Neural cell (in vitro differentiated cells): ENCODE data around the gene KDM2A. TPM values are rescaled to one million over a fixed set of nuclear protein-coding genes. Genes with fewer than 3 reads are reported as not detected.
"Not testable (repeated sequence)": the region's sequence is repeated elsewhere in the genome, so short reads cannot be mapped to it uniquely, and the experiment has no call there.

Source experiments
- H2AFZ ChIP-seq: fragments of 200-600, 300-800 bp; sonication (generic), shearing (Covaris generic); 2 replicates; pipeline ENCODE4 v1.6.0; 2014; ENCODE audit warnings: low read depth, mild to moderate bottlenecking, antibody characterized with exemption, low read length, moderate library complexity
- H3F3A ChIP-seq: fragments of 200-600 bp; shearing (Covaris generic); 2 replicates; pipeline ENCODE4 v1.6.1; 2016; ENCODE audit warnings: mild to moderate bottlenecking, moderate library complexity, mixed read lengths, antibody characterized with exemption, low read length; ENCODE audit not compliant: insufficient read depth, poor library complexity, severe bottlenecking
- H3K27ac ChIP-seq: fragments of 200-600, 300-800 bp; sonication (generic), shearing (Covaris generic); 2 replicates; pipeline ENCODE4 v1.5.1; 2014; ENCODE audit warnings: mild to moderate bottlenecking, low read length, moderate library complexity
- H3K27me3 ChIP-seq: fragments of 300-800, 200-600 bp; sonication (generic), shearing (Covaris generic); 2 replicates; pipeline ENCODE4 v1.6.0; 2014; ENCODE audit warnings: mild to moderate bottlenecking, low read depth, low read length, moderate library complexity; ENCODE audit not compliant: insufficient read depth
- H3K36me3 ChIP-seq: fragments of 300-800, 200-600 bp; sonication (generic), shearing (Covaris generic); 2 replicates; pipeline ENCODE4 v1.5.1; 2014; ENCODE audit warnings: mild to moderate bottlenecking, antibody characterized with exemption, low read length, moderate library complexity; ENCODE audit not compliant: insufficient read depth
- H3K4me2 ChIP-seq: fragments of 300-800, 200-600 bp; sonication (generic), shearing (Covaris generic); 2 replicates; pipeline ENCODE4 v1.6.0; 2014; ENCODE audit warnings: mild to moderate bottlenecking, low read length
- H3K4me3 ChIP-seq: fragments of 300-800, 200-600 bp; sonication (generic), shearing (Covaris generic); 2 replicates; pipeline ENCODE4 v1.5.1; 2014; ENCODE audit warnings: mild to moderate bottlenecking, low read length, moderate library complexity
- H3K79me2 ChIP-seq: fragments of 200-600 bp; shearing (Covaris generic); replicated peaks from 2 replicates; pipeline ENCODE4 v1.6.0; 2014; ENCODE audit warnings: mild to moderate bottlenecking, low read length, moderate library complexity; ENCODE audit not compliant: insufficient read depth
- H3K9ac ChIP-seq: fragments of 300-800, 200-600 bp; sonication (generic), shearing (Covaris generic); 2 replicates; pipeline ENCODE4 v1.6.1; 2016; ENCODE audit warnings: mild to moderate bottlenecking, low read length, mixed read lengths
- H3K9me2 ChIP-seq: fragments of 200-600 bp; shearing (Covaris generic); 2 replicates; pipeline ENCODE4 v1.6.1; 2016; ENCODE audit warnings: mild to moderate bottlenecking, low read length, mixed read lengths; ENCODE audit not compliant: insufficient read depth
- H3K9me3 ChIP-seq: fragments of 200-600, 300-800 bp; sonication (generic), shearing (Covaris generic); 2 replicates; pipeline ENCODE4 v1.6.1; 2016; ENCODE audit warnings: mild to moderate bottlenecking, mixed run types, low read length, moderate library complexity, mixed read lengths
- H4K20me1 ChIP-seq: fragments of 200-600 bp; shearing (Covaris generic); 2 replicates; pipeline ENCODE4 v1.6.1; 2016; ENCODE audit warnings: mild to moderate bottlenecking, mixed run types; ENCODE audit not compliant: insufficient read depth
- EP300 ChIP-seq: fragments of 450-650 bp; conservative IDR thresholded peaks from 2 replicates; pipeline ENCODE4 v1.6.1; 2014; ENCODE audit warnings: antibody characterized with exemption, mild to moderate bottlenecking, moderate library complexity; ENCODE audit not compliant: poor library complexity, severe bottlenecking
- EZH2 ChIP-seq: fragments of 200-600, 300-800 bp; shearing (Covaris generic), sonication (generic); IDR thresholded peaks from 2 replicates; pipeline ENCODE4 v1.6.1; 2014; ENCODE audit warnings: antibody characterized with exemption, low read length, borderline replicate concordance, mild to moderate bottlenecking; ENCODE audit not compliant: insufficient read depth, poor library complexity, severe bottlenecking
- MXI1 ChIP-seq: fragments of 450-650 bp; conservative IDR thresholded peaks from 2 replicates; pipeline ENCODE4 v1.6.1; 2014; ENCODE audit warnings: antibody characterized with exemption, mild to moderate bottlenecking; ENCODE audit not compliant: poor library complexity, severe bottlenecking
- POLR2AphosphoS5 ChIP-seq: IDR thresholded peaks from 2 replicates; pipeline ENCODE4 v1.6.1; 2012
- RAD21 ChIP-seq: fragments of 450-650 bp; conservative IDR thresholded peaks from 2 replicates; pipeline ENCODE4 v1.6.1; 2014; ENCODE audit warnings: antibody characterized with exemption, mild to moderate bottlenecking, moderate library complexity
- SMC3 ChIP-seq: fragments of 450-650 bp; conservative IDR thresholded peaks from 2 replicates; pipeline ENCODE4 v1.6.1; 2014; ENCODE audit warnings: antibody characterized with exemption, mild to moderate bottlenecking, moderate library complexity; ENCODE audit not compliant: poor library complexity
- TAF1 ChIP-seq: IDR thresholded peaks from 2 replicates; pipeline ENCODE4 v1.6.1; 2012; ENCODE audit warnings: low read depth
- polyA plus RNA-seq: library from polyadenylated mRNA; depleted of rRNA; stranded (reverse); fragments of >200 nt; gene quantifications from 2 replicates; pipeline ENCODE4 v1.2.3, GENCODE V29; 2014
- TF ChIP-seq, protein P1 (sequence below): IDR thresholded peaks from 2 replicates; pipeline ENCODE4 v1.6.1; 2012; ENCODE audit warnings: borderline replicate concordance
- TF ChIP-seq, protein P2 (sequence below): fragments of 450-650 bp; IDR thresholded peaks from 2 replicates; pipeline ENCODE4 v1.5.1; 2014; ENCODE audit warnings: antibody characterized with exemption, mild to moderate bottlenecking, moderate library complexity; ENCODE audit not compliant: poor library complexity, severe bottlenecking

KDM2A gene
- polyA plus RNA-seq, 1 donor from 2014 or later = 12.4 TPM

DNA sequence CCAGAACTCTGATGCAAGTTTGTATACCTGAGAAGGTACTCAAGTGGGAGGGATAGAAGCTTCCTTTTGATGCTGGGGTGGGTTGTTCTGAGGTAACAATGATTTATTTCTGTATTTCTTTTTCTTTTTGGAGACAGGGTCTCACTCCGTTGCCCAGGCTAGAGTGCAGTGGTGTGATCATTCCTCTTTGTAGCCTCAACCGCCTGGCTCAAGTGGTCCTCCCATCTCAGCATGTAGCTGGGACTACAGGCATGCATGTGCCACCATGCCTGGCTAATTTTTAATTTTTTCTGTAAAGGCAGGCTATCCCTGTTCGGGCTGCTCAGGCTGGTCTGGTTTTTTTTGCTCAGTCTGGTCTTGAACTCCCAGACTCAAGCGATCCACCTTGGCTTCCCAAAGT lies 7.9 kb downstream of the KDM2A start:
- no peak overlapping the region for H3K27ac ChIP-seq
- H3K79me2 ChIP-seq = peaks cover 76% of the 10 kb centered on the region
- TF ChIP-seq POLR2AphosphoS5 (no peak), EP300 (no peak), SMC3 (no peak)
- TF ChIP-seq, protein P1, sequence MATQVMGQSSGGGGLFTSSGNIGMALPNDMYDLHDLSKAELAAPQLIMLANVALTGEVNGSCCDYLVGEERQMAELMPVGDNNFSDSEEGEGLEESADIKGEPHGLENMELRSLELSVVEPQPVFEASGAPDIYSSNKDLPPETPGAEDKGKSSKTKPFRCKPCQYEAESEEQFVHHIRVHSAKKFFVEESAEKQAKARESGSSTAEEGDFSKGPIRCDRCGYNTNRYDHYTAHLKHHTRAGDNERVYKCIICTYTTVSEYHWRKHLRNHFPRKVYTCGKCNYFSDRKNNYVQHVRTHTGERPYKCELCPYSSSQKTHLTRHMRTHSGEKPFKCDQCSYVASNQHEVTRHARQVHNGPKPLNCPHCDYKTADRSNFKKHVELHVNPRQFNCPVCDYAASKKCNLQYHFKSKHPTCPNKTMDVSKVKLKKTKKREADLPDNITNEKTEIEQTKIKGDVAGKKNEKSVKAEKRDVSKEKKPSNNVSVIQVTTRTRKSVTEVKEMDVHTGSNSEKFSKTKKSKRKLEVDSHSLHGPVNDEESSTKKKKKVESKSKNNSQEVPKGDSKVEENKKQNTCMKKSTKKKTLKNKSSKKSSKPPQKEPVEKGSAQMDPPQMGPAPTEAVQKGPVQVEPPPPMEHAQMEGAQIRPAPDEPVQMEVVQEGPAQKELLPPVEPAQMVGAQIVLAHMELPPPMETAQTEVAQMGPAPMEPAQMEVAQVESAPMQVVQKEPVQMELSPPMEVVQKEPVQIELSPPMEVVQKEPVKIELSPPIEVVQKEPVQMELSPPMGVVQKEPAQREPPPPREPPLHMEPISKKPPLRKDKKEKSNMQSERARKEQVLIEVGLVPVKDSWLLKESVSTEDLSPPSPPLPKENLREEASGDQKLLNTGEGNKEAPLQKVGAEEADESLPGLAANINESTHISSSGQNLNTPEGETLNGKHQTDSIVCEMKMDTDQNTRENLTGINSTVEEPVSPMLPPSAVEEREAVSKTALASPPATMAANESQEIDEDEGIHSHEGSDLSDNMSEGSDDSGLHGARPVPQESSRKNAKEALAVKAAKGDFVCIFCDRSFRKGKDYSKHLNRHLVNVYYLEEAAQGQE = no peak
- H3K36me3 ChIP-seq = no peaks in the 10 kb centered on the region
- H3K4me2 ChIP-seq = no peak overlapping the region
- no peak overlapping the region for H3K4me3 ChIP-seq
- H4K20me1 ChIP-seq = no peaks in the 10 kb centered on the region
- no peaks in the 10 kb centered on the region for H3F3A ChIP-seq
- no peak overlapping the region for H3K9ac ChIP-seq
- no peak overlapping the region for H2AFZ ChIP-seq
- no peaks in the 10 kb centered on the region for H3K9me3 ChIP-seq
- H3K27me3 ChIP-seq = no peaks in the 10 kb centered on the region
- no peaks in the 10 kb centered on the region for H3K9me2 ChIP-seq

DNA sequence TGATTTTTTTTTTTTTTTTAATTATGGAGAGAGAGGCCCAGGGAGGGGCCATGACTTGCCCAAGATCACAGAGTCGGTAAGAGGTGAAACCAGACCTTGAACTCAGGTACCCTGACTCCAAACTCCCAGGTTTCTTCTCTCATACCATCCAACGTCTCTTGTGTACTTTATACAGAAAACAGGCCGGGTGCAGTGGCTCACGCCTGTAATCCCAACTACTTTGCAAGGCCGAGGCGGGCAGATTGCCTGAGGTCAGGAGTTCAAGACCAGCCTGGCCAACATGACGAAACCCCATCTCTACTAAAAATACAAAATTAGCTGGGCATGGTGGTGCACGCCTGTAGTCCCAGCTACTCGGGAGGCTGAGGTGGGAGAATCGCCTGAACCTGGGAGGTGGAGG lies 11.8 kb downstream of the KDM2A start:
- not testable (repeated sequence) for H3K27ac ChIP-seq

DNA sequence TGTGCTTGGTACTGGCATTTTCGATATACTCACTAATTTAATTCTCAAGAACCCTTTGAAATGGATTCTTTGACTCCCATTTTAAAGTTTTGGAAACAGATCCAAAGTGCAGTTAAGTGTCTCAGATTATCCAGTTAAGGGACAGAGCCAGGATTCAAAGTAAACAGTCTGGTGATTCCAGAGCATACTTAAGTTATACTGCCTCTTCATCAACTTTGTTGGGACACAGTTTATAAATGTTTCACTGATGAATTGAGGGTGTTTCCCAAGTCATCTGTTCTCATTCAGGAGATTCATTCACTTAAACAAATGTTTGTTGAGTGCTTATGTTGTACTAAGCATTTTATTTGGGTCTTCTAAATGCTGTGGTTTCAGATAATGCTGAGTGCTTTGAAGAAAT lies 17.1 kb downstream of the KDM2A start:
- no peaks in the 10 kb centered on the region for H4K20me1 ChIP-seq

More for the DNA sequence above, 11.8 kb downstream of the KDM2A start:
- not testable (repeated sequence) for H3K27me3 ChIP-seq, H4K20me1 ChIP-seq, H3K36me3 ChIP-seq, H3K4me3 ChIP-seq, H3K9me2 ChIP-seq, H3K9ac ChIP-seq, H2AFZ ChIP-seq, H3K9me3 ChIP-seq, H3F3A ChIP-seq, H3K4me2 ChIP-seq
- H3K79me2 ChIP-seq = peaks cover 45% of the 10 kb centered on the region

More for the DNA sequence above, 17.1 kb downstream of the KDM2A start:
- TF ChIP-seq RAD21 = no peak
- no peak for TF ChIP-seq EP300
- no peak for TF ChIP-seq TAF1
- no peak for TF ChIP-seq MXI1
- no peak for TF ChIP-seq SMC3
- TF ChIP-seq EZH2 = no peak
- TF ChIP-seq, protein P2, sequence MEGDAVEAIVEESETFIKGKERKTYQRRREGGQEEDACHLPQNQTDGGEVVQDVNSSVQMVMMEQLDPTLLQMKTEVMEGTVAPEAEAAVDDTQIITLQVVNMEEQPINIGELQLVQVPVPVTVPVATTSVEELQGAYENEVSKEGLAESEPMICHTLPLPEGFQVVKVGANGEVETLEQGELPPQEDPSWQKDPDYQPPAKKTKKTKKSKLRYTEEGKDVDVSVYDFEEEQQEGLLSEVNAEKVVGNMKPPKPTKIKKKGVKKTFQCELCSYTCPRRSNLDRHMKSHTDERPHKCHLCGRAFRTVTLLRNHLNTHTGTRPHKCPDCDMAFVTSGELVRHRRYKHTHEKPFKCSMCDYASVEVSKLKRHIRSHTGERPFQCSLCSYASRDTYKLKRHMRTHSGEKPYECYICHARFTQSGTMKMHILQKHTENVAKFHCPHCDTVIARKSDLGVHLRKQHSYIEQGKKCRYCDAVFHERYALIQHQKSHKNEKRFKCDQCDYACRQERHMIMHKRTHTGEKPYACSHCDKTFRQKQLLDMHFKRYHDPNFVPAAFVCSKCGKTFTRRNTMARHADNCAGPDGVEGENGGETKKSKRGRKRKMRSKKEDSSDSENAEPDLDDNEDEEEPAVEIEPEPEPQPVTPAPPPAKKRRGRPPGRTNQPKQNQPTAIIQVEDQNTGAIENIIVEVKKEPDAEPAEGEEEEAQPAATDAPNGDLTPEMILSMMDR = no peak
- TF ChIP-seq, protein P1 = no peak
- Histone ChIP-seq H3K9me3 (no peaks in the 10 kb centered on the region), H3K27ac (no peak overlapping the region), H2AFZ (no peak overlapping the region), H3K4me2 (no peak overlapping the region), H3F3A (no peaks in the 10 kb centered on the region), H3K27me3 (no peaks in the 10 kb centered on the region), H3K9ac (no peak overlapping the region), H3K9me2 (no peaks in the 10 kb centered on the region), H3K36me3 (peaks cover 4% of the 10 kb centered on the region), H3K4me3 (no peak overlapping the region), H3K79me2 (peaks cover 23% of the 10 kb centered on the region)
